Liver (tissue), 9 donors: ENCODE measurements around the gene TOGARAM2. TPM values are rescaled to one million over a fixed set of nuclear protein-coding genes. Genes with fewer than 3 reads are reported as not detected.

Experiments used
- DNase-seq: peaks from one replicate; pipeline ENCODE4 v3.0.0-alpha.2; 2017; ENCODE audit warnings: low spot score
- H3K27ac ChIP-seq, 2 donors: one replicate each; pipeline ENCODE4 v1.7.0; 2013; ENCODE audit warnings: inconsistent platforms in 2 of 2, low read length in 2 of 2, control low read depth in 1 of 2, low read depth in 1 of 2, mild to moderate bottlenecking in 1 of 2
- H3K27me3 ChIP-seq, 4 donors: one replicate each; pipeline versions ENCODE4 v1.6.1 to v1.7.0; 2013; ENCODE audit warnings: low read length in 3 of 4, inconsistent platforms in 1 of 4, mild to moderate bottlenecking in 1 of 4, moderate library complexity in 1 of 4; ENCODE audit not compliant: control insufficient read depth in 4 of 4, insufficient read depth in 4 of 4
- H3K36me3 ChIP-seq, 4 donors: one replicate each; pipeline versions ENCODE4 v1.6.1 to v1.7.0; 2013; ENCODE audit warnings: low read length in 3 of 4, mild to moderate bottlenecking in 3 of 4, low read depth in 1 of 4, moderate library complexity in 1 of 4; ENCODE audit not compliant: control insufficient read depth in 4 of 4, insufficient read depth in 3 of 4
- H3K4me1 ChIP-seq, 4 donors: one replicate each; pipeline versions ENCODE4 v1.6.1 to v1.7.0; 2013; ENCODE audit warnings: low read length in 3 of 4, mild to moderate bottlenecking in 3 of 4, moderate library complexity in 1 of 4; ENCODE audit not compliant: control insufficient read depth in 4 of 4, insufficient read depth in 4 of 4
- H3K4me3 ChIP-seq, 3 donors: one replicate each; pipeline versions ENCODE4 v1.6.1 to v1.7.0; 2013; ENCODE audit warnings: low read length in 3 of 3, control low read depth in 1 of 3, low read depth in 1 of 3, mild to moderate bottlenecking in 1 of 3
- H3K9ac ChIP-seq, 2 donors: one replicate each; pipeline ENCODE4 v1.7.0; 2013; ENCODE audit warnings: low read length in 2 of 2, mild to moderate bottlenecking in 2 of 2, moderate library complexity in 2 of 2, control low read depth in 1 of 2, low read depth in 1 of 2
- H3K9me3 ChIP-seq, 4 donors: one replicate each; pipeline versions ENCODE4 v1.6.1 to v1.7.0; 2013; ENCODE audit warnings: low read length in 3 of 4; ENCODE audit not compliant: control insufficient read depth in 4 of 4
- EGR1 ChIP-seq, 2 donors: IDR thresholded peaks; 2 replicates each; pipeline ENCODE4 v1.6.1; 2016 to 2018; ENCODE audit warnings: antibody characterized with exemption in 2 of 2, low read depth in 2 of 2
- FOXA1 ChIP-seq: IDR thresholded peaks from 2 replicates; pipeline ENCODE4 v1.6.1; 2016; ENCODE audit warnings: antibody characterized with exemption
- FOXA2 ChIP-seq: IDR thresholded peaks from 2 replicates; pipeline ENCODE4 v1.6.1; 2016; ENCODE audit warnings: antibody characterized with exemption
- GABPA ChIP-seq, 2 donors: IDR thresholded peaks in 1 of 2; conservative IDR thresholded peaks in 1 of 2; 2 replicates each; pipeline ENCODE4 v1.6.1; 2016; ENCODE audit warnings: antibody characterized with exemption in 2 of 2, mild to moderate bottlenecking in 1 of 2, moderate library complexity in 1 of 2
- HNF4A ChIP-seq, 2 donors: conservative IDR thresholded peaks; 2 replicates each; pipeline ENCODE4 v1.6.1; 2016; ENCODE audit warnings: antibody characterized with exemption in 2 of 2, mild to moderate bottlenecking in 2 of 2
- JUND ChIP-seq, 2 donors: IDR thresholded peaks; 2 replicates each; pipeline ENCODE4 v1.6.1; 2016; ENCODE audit warnings: antibody characterized with exemption in 2 of 2
- NR2F2 ChIP-seq: IDR thresholded peaks from 2 replicates; pipeline ENCODE4 v1.6.1; 2016; ENCODE audit warnings: antibody characterized with exemption
- RAD21 ChIP-seq, 2 donors: IDR thresholded peaks; 2 replicates each; pipeline ENCODE4 v1.6.1; 2016; ENCODE audit warnings: antibody characterized with exemption in 2 of 2, mild to moderate bottlenecking in 2 of 2
- REST ChIP-seq: IDR thresholded peaks from 2 replicates; pipeline ENCODE4 v1.6.1; 2016; ENCODE audit warnings: antibody characterized with exemption, mild to moderate bottlenecking
- RXRA ChIP-seq, 2 donors: IDR thresholded peaks; 2 replicates each; pipeline ENCODE4 v1.6.1; 2017 to 2018; ENCODE audit warnings: antibody characterized with exemption in 2 of 2, mild to moderate bottlenecking in 1 of 2
- SP1 ChIP-seq: IDR thresholded peaks from 2 replicates; pipeline ENCODE4 v1.6.1; 2018; ENCODE audit warnings: antibody characterized with exemption, mild to moderate bottlenecking
- TAF1 ChIP-seq: conservative IDR thresholded peaks from 2 replicates; pipeline ENCODE4 v1.6.1; 2016; ENCODE audit warnings: antibody characterized with exemption, mild to moderate bottlenecking
- YY1 ChIP-seq: IDR thresholded peaks from 2 replicates; pipeline ENCODE4 v1.6.1; 2016; ENCODE audit warnings: antibody characterized with exemption, mild to moderate bottlenecking
- WGBS: extraction: QIAGEN DNeasy Blood & Tissue Kit; methylation state at CpG from one replicate; pipeline ENCODE4 v1.1.7; 2013; 5-methylcytosine and 5-hydroxymethylcytosine counted together
- polyA plus RNA-seq, 2 donors: library from polyadenylated mRNA; stranded (reverse) in 1 of 2; unstranded in 1 of 2; fragments of 200-250 nt in 1 of 2; fragments of >200 nt in 1 of 2; fragmentation: Nextera tagmentation in 1 of 2; extraction: Ambion mirVana in 1 of 2; gene quantifications; one replicate each; pipeline versions ENCODE4 v1.2.1 to v1.2.3, GENCODE V29; 2013 to 2015
- total RNA-seq, 2 donors: library from RNA; depleted of rRNA; stranded (reverse); fragments of >200 nt; gene quantifications; one replicate each; pipeline ENCODE4 v1.2.3, GENCODE V29; 2014
- TF ChIP-seq, protein P1 (sequence below): IDR thresholded peaks from 2 replicates; pipeline ENCODE4 v1.6.1; 2016; ENCODE audit warnings: antibody characterized with exemption
- TF ChIP-seq, protein P2 (sequence below): IDR thresholded peaks from 2 replicates; pipeline ENCODE4 v1.6.1; 2016; ENCODE audit warnings: antibody characterized with exemption
- TF ChIP-seq, protein P3 (sequence below): fragments of 150-350 bp; IDR thresholded peaks from 2 replicates; pipeline ENCODE4 v1.5.1; 2017; ENCODE audit warnings: improper control_type of control experiment, low read depth, low read length; ENCODE audit not compliant: missing input control
- donor health status: healthy.
- donor health status: healthy.
- donor health status: healthy.
- donor health status: healthy.
- donor health status: healthy.

TOGARAM2 gene
- total and polyA plus RNA-seq, 4 donors: 0.15 to 0.42 (median 0.19) TPM; not detected in 1

GRCh38 chr2:29055601-29056000 lies 74.5 kb downstream of the TOGARAM2 start:
- WGBS: 94% methylated on average over 1 of the region's 1 CpG

GRCh38 chr2:29056452-29056851 lies 75.4 kb downstream of the TOGARAM2 start:
- DNase-seq: no peak
- Histone ChIP-seq H3K27ac (no peak overlapping the region), H3K9me3 (no peaks in the 10 kb centered on the region), H3K36me3 (no peaks in the 10 kb centered on the region), H3K27me3 (no peaks in the 10 kb centered on the region), H3K4me1 (no peaks in the 10 kb centered on the region), H3K9ac (no peak overlapping the region), H3K4me3 (no peak overlapping the region)
- 92% methylated on average over 5 of the region's 5 CpGs for WGBS
- no peak for TF ChIP-seq REST
- TF ChIP-seq, protein P1, sequence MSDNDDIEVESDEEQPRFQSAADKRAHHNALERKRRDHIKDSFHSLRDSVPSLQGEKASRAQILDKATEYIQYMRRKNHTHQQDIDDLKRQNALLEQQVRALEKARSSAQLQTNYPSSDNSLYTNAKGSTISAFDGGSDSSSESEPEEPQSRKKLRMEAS: no peak
- no peak for TF ChIP-seq NR2F2
- TF ChIP-seq, protein P2, sequence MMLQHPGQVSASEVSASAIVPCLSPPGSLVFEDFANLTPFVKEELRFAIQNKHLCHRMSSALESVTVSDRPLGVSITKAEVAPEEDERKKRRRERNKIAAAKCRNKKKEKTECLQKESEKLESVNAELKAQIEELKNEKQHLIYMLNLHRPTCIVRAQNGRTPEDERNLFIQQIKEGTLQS: no peak
- TF ChIP-seq RAD21 (IDR thresholded peaks at IDR 0.05): no peak
- no peak for TF ChIP-seq RXRA (IDR thresholded peaks at IDR 0.05)
- TF ChIP-seq FOXA1: no peak
- TF ChIP-seq, protein P3, sequence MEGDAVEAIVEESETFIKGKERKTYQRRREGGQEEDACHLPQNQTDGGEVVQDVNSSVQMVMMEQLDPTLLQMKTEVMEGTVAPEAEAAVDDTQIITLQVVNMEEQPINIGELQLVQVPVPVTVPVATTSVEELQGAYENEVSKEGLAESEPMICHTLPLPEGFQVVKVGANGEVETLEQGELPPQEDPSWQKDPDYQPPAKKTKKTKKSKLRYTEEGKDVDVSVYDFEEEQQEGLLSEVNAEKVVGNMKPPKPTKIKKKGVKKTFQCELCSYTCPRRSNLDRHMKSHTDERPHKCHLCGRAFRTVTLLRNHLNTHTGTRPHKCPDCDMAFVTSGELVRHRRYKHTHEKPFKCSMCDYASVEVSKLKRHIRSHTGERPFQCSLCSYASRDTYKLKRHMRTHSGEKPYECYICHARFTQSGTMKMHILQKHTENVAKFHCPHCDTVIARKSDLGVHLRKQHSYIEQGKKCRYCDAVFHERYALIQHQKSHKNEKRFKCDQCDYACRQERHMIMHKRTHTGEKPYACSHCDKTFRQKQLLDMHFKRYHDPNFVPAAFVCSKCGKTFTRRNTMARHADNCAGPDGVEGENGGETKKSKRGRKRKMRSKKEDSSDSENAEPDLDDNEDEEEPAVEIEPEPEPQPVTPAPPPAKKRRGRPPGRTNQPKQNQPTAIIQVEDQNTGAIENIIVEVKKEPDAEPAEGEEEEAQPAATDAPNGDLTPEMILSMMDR: no peak
- no peak for TF ChIP-seq SP1
- TF ChIP-seq TAF1: no peak

More at GRCh38 chr2:29055601-29056000, 74.5 kb downstream of the TOGARAM2 start:
- Histone ChIP-seq H3K36me3 (no peaks in the 10 kb centered on the region), H3K27ac (no peak overlapping the region), H3K4me1 (no peaks in the 10 kb centered on the region), H3K9me3 (no peaks in the 10 kb centered on the region), H3K9ac (no peak overlapping the region), H3K4me3 (no peak overlapping the region), H3K27me3 (no peaks in the 10 kb centered on the region)
- no peak for TF ChIP-seq FOXA1
- no peak for TF ChIP-seq SP1
- no peak for TF ChIP-seq JUND (IDR thresholded peaks at IDR 0.05)
- TF ChIP-seq, protein P2: no peak
- TF ChIP-seq, protein P3: no peak
- no peak for TF ChIP-seq REST
- no peak for TF ChIP-seq EGR1 (IDR thresholded peaks at IDR 0.05; ENCODE audit: low read depth in 2 of 2)
- no peak for TF ChIP-seq YY1
- TF ChIP-seq FOXA2: no peak
- TF ChIP-seq HNF4A (conservative IDR thresholded peaks at IDR 0.05): no peak
- no peak for TF ChIP-seq RAD21 (IDR thresholded peaks at IDR 0.05)
- TF ChIP-seq NR2F2: no peak
- no peak for TF ChIP-seq GABPA (IDR thresholded peaks at IDR 0.05 in 1 of 2, conservative IDR thresholded peaks at IDR 0.05 in 1 of 2)
- DNase-seq: no peak
